PC-3 (cell line): ENCODE measurements around the gene USP11. TPM values are rescaled to one million over a fixed set of nuclear protein-coding genes. Genes with fewer than 3 reads are reported as not detected.
"Not testable (repeated sequence)": the region's sequence is repeated elsewhere in the genome, so short reads cannot be mapped to it uniquely, and the experiment has no call there.

Experiments used
- ATAC-seq: fragments of 200-7000 bp; cut with Tn5 transposase; 2 replicates; pipeline ENCODE4 v1.9.1; 2020; ENCODE audit warnings: mild to moderate bottlenecking, moderate library complexity
- BruUV-seq: library from RNA; stranded (reverse); fragments of 400-500 nt; replicated peaks from 2 replicates; lab custom pipeline; 2021; lab: Mats Ljungman, UMichigan
- CTCF ChIA-PET: fragments of 300-600 bp; sonication (Branson Sonifier 250); formaldehyde crosslinking; loops from one replicate; lab custom pipeline; 2022; ENCODE audit warnings: antibody characterized with exemption; lab: Charles Lee
- POLR2A ChIA-PET: fragments of 300-600 bp; sonication (Branson Sonifier 250); formaldehyde crosslinking; loops from one replicate; lab custom pipeline; 2022; ENCODE audit warnings: antibody characterized with exemption; ENCODE audit not compliant: unreplicated experiment; lab: Charles Lee
- DNase-seq: peaks from one replicate; pipeline ENCODE4 v3.0.0-alpha.2; 2015
- H2AFZ ChIP-seq: fragments of 300-600 bp; sonication (generic); 2 replicates; pipeline ENCODE4 v1.6.0; 2016; ENCODE audit warnings: antibody characterized with exemption, low read length
- H3F3A ChIP-seq: fragments of 300-600 bp; sonication (generic); one replicate; pipeline ENCODE4 v1.6.0; 2017; ENCODE audit warnings: antibody characterized with exemption, low read length, control low read depth, mild to moderate bottlenecking; ENCODE audit not compliant: unreplicated experiment
- H3K27ac ChIP-seq: fragments of 300-600 bp; sonication (generic); 2 replicates; pipeline ENCODE4 v1.5.1; 2016; ENCODE audit warnings: mild to moderate bottlenecking, low read length
- H3K27me3 ChIP-seq: fragments of 300-600 bp; sonication (generic); 2 replicates; pipeline ENCODE4 v1.6.1; 2016; ENCODE audit warnings: low read length, mixed read lengths
- H3K36me3 ChIP-seq: fragments of 300-600 bp; sonication (generic); 2 replicates; pipeline ENCODE4 v1.6.1; 2016; ENCODE audit warnings: low read depth, mixed run types, low read length, mixed read lengths
- H3K4me1 ChIP-seq: fragments of 300-600 bp; sonication (generic); 2 replicates; pipeline ENCODE4 v1.5.1; 2016; ENCODE audit warnings: low read length; ENCODE audit not compliant: insufficient read depth
- H3K4me2 ChIP-seq: fragments of 300-600 bp; sonication (generic); 2 replicates; pipeline ENCODE4 v1.6.0; 2016; ENCODE audit warnings: low read length
- H3K4me3 ChIP-seq: fragments of 300-600 bp; sonication (generic); 2 replicates; pipeline ENCODE4 v1.5.1; 2016; ENCODE audit warnings: mild to moderate bottlenecking, low read length, mixed read lengths
- H3K79me2 ChIP-seq: fragments of 300-600 bp; sonication (generic); 2 replicates; pipeline ENCODE4 v1.6.1; 2017; ENCODE audit warnings: low read length, mixed read lengths
- H3K9ac ChIP-seq: fragments of 300-600 bp; sonication (generic); 2 replicates; pipeline ENCODE4 v1.6.0; 2016; ENCODE audit warnings: mild to moderate bottlenecking, low read length
- H3K9me2 ChIP-seq: fragments of 300-600 bp; sonication (generic); replicated peaks from 2 replicates; pipeline ENCODE4 v1.6.1; 2016; ENCODE audit warnings: mixed run types, low read length, mixed read lengths
- H3K9me3 ChIP-seq: fragments of 300-600 bp; sonication (generic); 2 replicates; pipeline ENCODE4 v1.6.1; 2016; ENCODE audit warnings: low read length, mixed read lengths
- H4K20me1 ChIP-seq: fragments of 300-600 bp; sonication (generic); 2 replicates; pipeline ENCODE4 v1.6.1; 2016; ENCODE audit warnings: low read length, mixed read lengths
- EZH2 ChIP-seq: fragments of 300-600 bp; sonication (generic); IDR thresholded peaks from one replicate; pipeline ENCODE4 v1.6.1; 2017; ENCODE audit warnings: antibody characterized with exemption, mild to moderate bottlenecking, low read length; ENCODE audit not compliant: unreplicated experiment
- EZH2phosphoT487 ChIP-seq: fragments of 300-600 bp; sonication (generic); IDR thresholded peaks from 2 replicates; pipeline ENCODE4 v1.6.1; 2018; ENCODE audit warnings: mild to moderate bottlenecking, antibody characterized with exemption, low read length, borderline replicate concordance
- intact Hi-C: fragments of 100-400 bp; cut with micrococcal nuclease; formaldehyde crosslinking; loops from 2 replicates; pipeline ENCODE4 v1.9.0; 2023
- total RNA-seq: library from RNA; depleted of rRNA; stranded (reverse); fragments of >200 nt; gene quantifications from 2 replicates; pipeline ENCODE4 v1.2.3, GENCODE V29; 2014
- TF ChIP-seq, protein P1 (sequence below): fragments of 300-600 bp; sonication (generic); conservative IDR thresholded peaks from 2 replicates; pipeline ENCODE4 v1.5.1; 2017; ENCODE audit warnings: antibody characterized with exemption, low read depth, mild to moderate bottlenecking, low read length

Gene USP11
- total RNA-seq, 1 experiment from 2014 or later: 31.3 TPM

DNA sequence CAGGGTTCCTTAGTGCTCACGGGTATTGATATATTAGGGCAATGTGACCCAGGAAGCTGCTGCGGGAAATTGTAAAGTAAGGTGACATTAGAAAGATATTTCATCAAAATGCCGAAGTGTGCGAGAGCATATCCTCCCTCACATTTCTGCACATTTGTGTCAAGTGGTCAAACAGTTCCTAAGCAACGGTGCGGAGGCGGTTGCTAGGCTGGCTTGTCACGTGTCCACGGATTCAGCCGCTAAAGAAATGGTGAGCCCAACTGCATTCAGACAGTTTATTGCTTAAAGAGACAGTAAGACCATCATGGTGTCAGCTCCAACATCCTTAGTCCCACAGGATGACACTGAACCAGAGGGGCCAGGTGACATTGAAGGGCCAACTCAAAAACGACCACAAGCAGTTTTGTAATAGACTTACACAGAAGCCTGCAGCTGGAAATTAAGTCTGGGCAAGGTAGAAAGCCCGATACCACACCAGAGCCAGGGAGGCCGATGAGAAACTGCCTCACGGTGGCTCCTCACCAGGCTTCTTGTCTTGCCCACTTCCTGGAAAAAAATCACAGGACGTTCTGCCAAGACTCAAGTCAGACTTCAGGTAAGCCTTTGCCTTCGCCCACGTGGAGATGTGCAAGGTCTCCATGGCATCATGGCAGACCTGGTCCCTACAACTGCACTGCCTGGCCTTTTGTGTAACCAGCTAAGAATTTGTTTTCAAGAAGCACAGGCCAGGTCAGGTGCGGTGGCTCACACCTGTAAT lies 50.4 kb downstream of the USP11 start:
- DNase-seq (no peak), ATAC-seq (no peak)
- no peaks in the 10 kb centered on the region for H3K27me3 ChIP-seq
- no peaks in the 10 kb centered on the region for H4K20me1 ChIP-seq
- H3K9me3 ChIP-seq: no peaks in the 10 kb centered on the region
- BruUV-seq: no TSS peak
- H2AFZ ChIP-seq: no peak overlapping the region
- no peak overlapping the region for H3K9ac ChIP-seq
- ChIA-PET POLR2A (no interaction called here), CTCF (no interaction called here)
- no peak overlapping the region for H3K4me3 ChIP-seq
- H3K9me2 ChIP-seq: no peaks in the 10 kb centered on the region
- H3K4me1 ChIP-seq: peaks cover 5% of the 10 kb centered on the region
- TF ChIP-seq EZH2: no peak
- TF ChIP-seq, protein P1, sequence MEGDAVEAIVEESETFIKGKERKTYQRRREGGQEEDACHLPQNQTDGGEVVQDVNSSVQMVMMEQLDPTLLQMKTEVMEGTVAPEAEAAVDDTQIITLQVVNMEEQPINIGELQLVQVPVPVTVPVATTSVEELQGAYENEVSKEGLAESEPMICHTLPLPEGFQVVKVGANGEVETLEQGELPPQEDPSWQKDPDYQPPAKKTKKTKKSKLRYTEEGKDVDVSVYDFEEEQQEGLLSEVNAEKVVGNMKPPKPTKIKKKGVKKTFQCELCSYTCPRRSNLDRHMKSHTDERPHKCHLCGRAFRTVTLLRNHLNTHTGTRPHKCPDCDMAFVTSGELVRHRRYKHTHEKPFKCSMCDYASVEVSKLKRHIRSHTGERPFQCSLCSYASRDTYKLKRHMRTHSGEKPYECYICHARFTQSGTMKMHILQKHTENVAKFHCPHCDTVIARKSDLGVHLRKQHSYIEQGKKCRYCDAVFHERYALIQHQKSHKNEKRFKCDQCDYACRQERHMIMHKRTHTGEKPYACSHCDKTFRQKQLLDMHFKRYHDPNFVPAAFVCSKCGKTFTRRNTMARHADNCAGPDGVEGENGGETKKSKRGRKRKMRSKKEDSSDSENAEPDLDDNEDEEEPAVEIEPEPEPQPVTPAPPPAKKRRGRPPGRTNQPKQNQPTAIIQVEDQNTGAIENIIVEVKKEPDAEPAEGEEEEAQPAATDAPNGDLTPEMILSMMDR: no peak
- TF ChIP-seq EZH2phosphoT487: no peak
- no peak overlapping the region for H3K4me2 ChIP-seq
- H3K79me2 ChIP-seq: no peaks in the 10 kb centered on the region
- intact Hi-C loops: no loop called here
- no peaks in the 10 kb centered on the region for H3F3A ChIP-seq
- no peaks in the 10 kb centered on the region for H3K36me3 ChIP-seq
- no peak overlapping the region for H3K27ac ChIP-seq

DNA sequence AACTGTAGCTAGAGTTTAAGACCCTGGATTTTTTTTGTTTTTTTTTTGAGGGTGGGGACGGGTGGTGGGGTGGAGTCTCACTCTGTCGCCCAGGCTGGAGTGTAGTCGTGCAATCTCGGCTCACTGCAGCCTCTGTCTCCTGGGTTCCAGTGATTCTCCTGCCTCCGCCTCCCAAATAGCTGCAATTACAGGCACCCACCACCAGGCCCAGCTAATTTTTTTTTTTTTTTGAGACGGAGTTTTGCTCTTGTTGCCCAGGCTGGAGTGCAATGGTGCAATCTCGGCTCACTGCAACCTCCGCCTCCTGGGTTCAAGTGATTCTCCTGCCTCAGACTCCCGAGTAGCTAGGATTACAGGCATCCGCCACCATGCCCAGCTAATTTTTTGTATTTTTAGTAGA lies 51.8 kb downstream of the USP11 start:
- intact Hi-C loops, H3K27me3 ChIP-seq, H3K4me3 ChIP-seq, H3K79me2 ChIP-seq, H2AFZ ChIP-seq, BruUV-seq, H4K20me1 ChIP-seq, DNase-seq, H3K9me3 ChIP-seq, H3F3A ChIP-seq, H3K36me3 ChIP-seq, H3K27ac ChIP-seq, H3K4me2 ChIP-seq, ATAC-seq, H3K4me1 ChIP-seq, H3K9me2 ChIP-seq, POLR2A ChIA-PET, H3K9ac ChIP-seq: not testable (repeated sequence)
- CTCF ChIA-PET: interaction anchor here (0.7 kb wide), 1 partner anchor 221 kb away, joined by 3 read pairs; no protein-coding TSS in a partner anchor

DNA sequence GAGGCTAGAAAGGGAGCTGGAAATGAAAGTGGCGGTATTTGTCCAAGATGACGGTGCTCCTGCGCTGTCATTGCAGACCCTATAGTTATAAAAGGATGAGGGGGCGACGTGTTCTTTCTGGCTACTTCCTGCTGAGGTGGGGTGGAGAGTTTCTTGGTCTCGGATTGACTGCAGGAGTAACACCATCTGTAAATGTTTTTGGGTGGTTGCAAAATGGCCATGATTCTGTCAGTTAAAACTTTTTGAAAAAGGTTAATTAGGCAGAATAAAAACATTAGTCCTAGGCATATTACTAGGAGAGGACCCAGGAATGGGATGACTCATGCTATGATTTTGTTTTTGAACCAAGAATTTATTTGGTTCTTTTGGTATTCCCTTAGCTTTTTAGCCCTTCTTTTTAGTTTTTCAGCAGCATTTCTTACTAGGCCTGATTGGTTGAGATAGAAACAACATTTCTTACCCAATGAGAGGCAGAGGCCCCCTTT lies 53.1 kb downstream of the USP11 start:
- Histone ChIP-seq H3K9me3 (no peaks in the 10 kb centered on the region), H3K27me3 (no peaks in the 10 kb centered on the region), H3K27ac (no peak overlapping the region), H3K79me2 (no peaks in the 10 kb centered on the region), H3K36me3 (no peaks in the 10 kb centered on the region), H3K4me2 (no peak overlapping the region), H3K9me2 (no peaks in the 10 kb centered on the region), H4K20me1 (no peaks in the 10 kb centered on the region), H3K4me3 (no peak overlapping the region), H3K4me1 (no peaks in the 10 kb centered on the region), H3K9ac (no peak overlapping the region), H3F3A (no peaks in the 10 kb centered on the region), H2AFZ (no peak overlapping the region)
- ATAC-seq (no peak), DNase-seq (no peak)
- ChIA-PET POLR2A (no interaction called here), CTCF (no interaction called here)
- no TSS peak for BruUV-seq
- intact Hi-C loops: no loop called here
- no peak for TF ChIP-seq EZH2
